Activated CD4-positive, alpha-beta T cell treated with anti-CD3 and anti-CD28 coated beads, Interleukin-2, Interleukin-4, amounts not matched to agents 100 ng/mL and 50 ng/mL, durations not matched to agents 16 hours and 8 hours (primary cell): ENCODE measurements around the gene ZNF687.
"Not testable (repeated sequence)": the region's sequence is repeated elsewhere in the genome, so short reads cannot be mapped to it uniquely, and the experiment has no call there.

Source experiments
- DNase-seq: peaks from one replicate; pipeline ENCODE4 v3.0.0-alpha.2; 2020; ENCODE audit warnings: low spot score

The ZNF687 gene

GRCh38 chr1:151281969-151282882 is at the start of gene ZNF687:
TSS of gene ZNF687 (plus strand) at chr1:151282299. CDS start at chr1:151286292, 3,993 bp downstream.
- DNase-seq, result peak; percentile 100

- no peak for DNase-seq
These were observed 46.9 kb upstream of the ZNF687 start for GRCh38 chr1:151235235-151235634.

GRCh38 chr1:151237678-151238466 is 44.2 kb upstream of the ZNF687 start:
- DNase-seq, result no peak

GRCh38 chr1:151238467-151238739 is 43.7 kb upstream of the ZNF687 start:
- DNase-seq, result no peak

GRCh38 chr1:151242442-151242841 is 39.7 kb upstream of the ZNF687 start:
- DNase-seq, result no peak

- no peak for DNase-seq
These were observed 38.3 kb upstream of the ZNF687 start for GRCh38 chr1:151243683-151244216.

GRCh38 chr1:151246786-151247185 is 35.3 kb upstream of the ZNF687 start:
- DNase-seq, result no peak

- DNase-seq, result peak; percentile 76
These were observed 30.2 kb upstream of the ZNF687 start for GRCh38 chr1:151251656-151252470.

- DNase-seq, result peak; percentile 97
These were observed 27.6 kb upstream of the ZNF687 start, which contains the start of gene PSMD4 for GRCh38 chr1:151254217-151255213. TSS of gene PSMD4 (plus strand) at chr1:151254734. CDS start at chr1:151254783, 49 bp downstream.

- DNase-seq, result peak; percentile 9
These were observed 26.7 kb upstream of the ZNF687 start for GRCh38 chr1:151255381-151255780.

- DNase-seq, result no peak
These were observed 22.7 kb upstream of the ZNF687 start for GRCh38 chr1:151259351-151259750.

GRCh38 chr1:151265446-151266236 is 16.5 kb upstream of the ZNF687 start:
- no peak for DNase-seq

- DNase-seq, result no peak
These were observed 15.8 kb upstream of the ZNF687 start for GRCh38 chr1:151266315-151266714.

GRCh38 chr1:151266821-151267220 is 15.3 kb upstream of the ZNF687 start:
- DNase-seq, result no peak

- no peak for DNase-seq
These were observed 14.3 kb upstream of the ZNF687 start for GRCh38 chr1:151267760-151268159.

GRCh38 chr1:151273924-151274466 is 8.1 kb upstream of the ZNF687 start:
- no peak for DNase-seq

GRCh38 chr1:151275341-151275740 is 6.8 kb upstream of the ZNF687 start:
- DNase-seq, result not testable (repeated sequence)

GRCh38 chr1:151277249-151277648 is 4.8 kb upstream of the ZNF687 start:
- DNase-seq, result peak; percentile 38

GRCh38 chr1:151281225-151281968 is 702 bp upstream of the ZNF687 start:
- peak; percentile 97 for DNase-seq
